Activated CD4-positive, alpha-beta T cell treated with anti-CD3 and anti-CD28 coated beads for 1 hour (primary cell): ENCODE data around the gene ARPC2.
"Not testable (repeated sequence)": the region's sequence is repeated elsewhere in the genome, so short reads cannot be mapped to it uniquely, and the experiment has no call there.

Experiments used
- DNase-seq: peaks from one replicate; pipeline ENCODE4 v3.0.0-alpha.2; 2020

Gene ARPC2

DNA sequence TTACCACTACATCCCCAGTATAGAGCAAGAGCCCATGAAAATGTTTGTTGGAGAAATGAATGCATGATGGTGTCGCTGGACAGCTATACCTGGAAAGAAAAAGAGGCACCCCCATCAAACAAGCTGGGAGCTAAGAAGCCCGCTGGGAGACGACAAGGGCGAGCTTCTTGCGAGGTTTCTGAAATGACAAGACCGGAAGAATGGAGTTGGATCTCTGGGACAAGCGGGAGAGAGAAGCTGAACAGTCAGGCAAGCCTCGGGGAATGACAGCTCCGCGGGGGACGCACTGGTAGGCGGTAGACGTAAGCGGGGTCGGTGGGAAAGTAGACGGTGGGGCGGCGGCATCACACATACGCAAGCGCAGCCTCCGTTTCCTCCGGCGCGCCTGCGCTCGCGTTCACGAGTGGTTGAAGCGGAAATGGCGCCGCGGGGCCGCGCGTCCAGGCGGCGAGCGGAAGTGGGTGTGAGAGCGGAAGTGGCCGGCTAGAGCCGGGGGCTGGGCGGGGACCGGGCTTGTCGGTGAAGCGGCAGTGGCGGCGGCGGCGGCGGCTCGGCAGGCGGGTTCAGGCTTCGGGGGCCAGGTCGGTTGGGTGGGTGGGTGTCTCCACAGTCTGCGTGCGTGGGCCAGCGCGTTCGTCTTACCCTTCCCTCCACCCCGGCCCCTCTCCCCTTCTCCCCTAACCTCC, at the start of gene ARPC2:
TSS of gene ARPC2 (plus strand) at position 516 of the 686 bp plus-strand sequence. CDS start 282 bp downstream, outside the sequence.
- peak; percentile 93 for DNase-seq

DNA sequence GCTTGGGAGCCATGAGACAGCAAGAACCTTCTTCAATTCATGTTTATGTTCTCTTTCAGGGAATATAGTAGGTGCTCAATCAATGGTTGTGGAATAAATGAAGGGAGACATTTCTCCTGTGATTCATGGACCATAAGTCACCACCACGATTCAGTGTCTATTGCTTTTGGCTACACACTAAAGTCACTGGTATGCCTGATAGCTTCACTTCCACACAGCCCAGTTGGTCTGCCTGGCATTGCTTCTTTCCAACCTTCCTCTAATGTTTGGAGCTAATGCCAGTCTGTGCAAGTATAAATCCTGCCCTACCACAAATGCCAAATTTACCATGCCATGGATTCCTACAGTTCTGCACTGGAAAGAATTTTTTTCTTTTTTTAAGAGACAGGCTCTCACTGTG, 49.0 kb upstream of the ARPC2 start:
- no peak for DNase-seq

DNA sequence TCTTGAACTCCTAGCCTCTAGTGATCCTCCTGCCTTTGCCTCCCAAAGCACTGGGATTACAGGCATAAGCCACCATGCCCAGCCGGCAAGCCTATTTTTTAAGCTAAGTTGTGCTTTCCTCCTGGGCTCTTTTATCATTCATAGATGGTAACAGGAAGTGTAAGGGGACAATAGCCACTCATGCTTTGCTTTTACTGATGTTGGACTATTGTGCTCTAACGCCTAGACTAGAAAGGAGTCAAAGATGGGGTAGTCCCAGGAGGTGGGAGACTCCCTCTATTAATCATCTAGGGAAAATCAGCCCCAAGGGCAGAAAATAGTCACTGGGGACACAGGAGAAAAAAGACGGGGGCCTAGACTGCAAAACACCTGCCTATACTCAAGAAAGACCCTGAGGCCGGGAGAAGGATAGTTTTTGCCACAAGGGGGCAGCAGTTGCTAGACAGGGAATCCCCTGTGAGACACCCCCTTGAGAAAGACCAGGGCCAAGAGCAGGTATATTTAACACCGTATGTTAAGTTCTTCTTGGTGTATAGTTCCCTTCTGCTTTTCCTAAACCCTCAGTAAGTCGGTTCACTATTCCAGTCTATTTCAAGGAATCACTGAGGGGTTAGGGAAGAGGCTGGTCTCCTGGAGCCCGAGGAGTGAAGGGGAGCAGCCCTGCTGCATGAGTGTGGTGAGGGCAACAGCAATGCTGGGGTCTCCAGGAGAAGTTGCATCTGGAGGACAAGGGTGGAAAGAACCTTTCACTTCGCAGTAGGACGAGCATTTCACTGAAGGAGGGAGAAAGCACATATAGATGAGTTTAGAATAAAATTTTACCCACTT, 48.1 kb upstream of the ARPC2 start:
- DNase-seq = peak; percentile 39

DNA sequence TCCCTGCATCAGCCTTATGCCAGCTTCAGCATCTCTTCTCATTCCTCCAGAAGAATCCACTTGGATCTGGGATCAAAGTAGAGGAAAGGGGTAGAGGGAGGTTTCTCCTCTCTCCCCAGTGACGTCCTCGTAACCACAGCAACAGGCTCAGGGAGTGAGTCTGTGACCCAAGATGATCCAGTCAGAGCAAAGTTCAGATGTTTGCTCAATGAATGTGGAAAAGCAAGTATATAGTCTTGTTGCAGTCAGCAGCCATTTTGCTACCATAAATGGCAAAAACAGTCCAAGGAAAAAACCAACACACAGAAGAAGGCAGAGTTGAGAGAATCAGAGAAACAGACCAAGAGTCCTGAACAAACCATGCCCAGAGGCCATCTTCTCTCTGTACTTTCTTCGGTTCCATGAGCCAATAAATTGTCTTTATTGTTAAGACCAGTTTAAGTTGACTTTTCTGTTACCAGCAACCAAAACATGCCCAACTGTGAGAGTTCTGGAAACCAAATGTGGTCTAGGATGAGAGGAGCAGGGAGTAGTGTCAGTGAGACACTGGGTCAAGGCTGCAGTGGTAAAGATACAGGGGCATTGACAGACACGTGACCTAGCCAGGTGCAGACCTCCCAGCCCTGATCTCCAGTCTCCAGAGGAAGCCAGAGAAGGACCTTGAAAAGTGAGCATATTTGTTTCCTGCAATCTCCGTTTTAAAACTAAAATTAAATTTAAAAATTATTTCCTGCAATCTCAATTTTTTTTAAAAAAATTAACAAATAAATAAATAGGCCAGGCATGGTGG, 47.0 kb upstream of the ARPC2 start:
- DNase-seq = no peak

DNA sequence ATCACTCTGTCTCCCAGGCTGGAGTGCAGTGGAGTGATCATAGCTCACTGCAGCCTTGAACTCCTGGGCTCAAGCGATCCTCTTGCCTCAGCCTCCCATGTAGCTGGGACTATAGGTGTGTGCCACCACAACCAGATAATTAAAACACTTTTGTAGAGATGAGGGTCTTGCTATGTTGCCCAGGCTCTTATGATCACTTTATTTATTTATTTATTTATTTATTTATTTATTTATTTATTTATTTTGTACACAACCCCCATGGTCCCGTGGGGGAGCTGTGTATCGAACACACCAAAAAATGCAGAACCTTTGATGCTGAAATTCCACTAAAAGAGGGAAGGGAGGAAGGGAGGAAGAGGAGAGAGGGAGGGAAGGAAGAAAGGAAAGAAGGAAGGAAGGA, 45.2 kb upstream of the ARPC2 start:
- DNase-seq = not testable (repeated sequence)

DNA sequence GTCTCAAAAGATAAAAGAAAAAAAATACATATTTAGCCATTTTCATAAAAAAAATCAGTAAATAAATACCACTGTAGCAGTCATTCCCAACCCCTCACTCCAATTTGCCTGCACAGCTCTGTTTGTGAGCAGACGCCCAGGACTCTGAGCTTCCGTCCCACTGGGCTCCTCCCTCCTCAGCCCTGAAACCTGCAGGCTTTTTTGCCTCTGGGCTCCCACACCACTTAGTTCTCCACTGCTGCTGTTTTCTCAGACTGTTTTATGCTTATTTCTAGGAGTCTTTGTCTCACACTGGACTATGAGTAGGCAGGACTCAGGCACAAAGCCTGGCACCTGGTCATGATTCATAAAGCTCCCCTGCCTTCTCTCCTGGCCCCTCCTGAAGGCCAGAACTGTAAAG, 44.1 kb upstream of the ARPC2 start:
- DNase-seq = no peak

DNA sequence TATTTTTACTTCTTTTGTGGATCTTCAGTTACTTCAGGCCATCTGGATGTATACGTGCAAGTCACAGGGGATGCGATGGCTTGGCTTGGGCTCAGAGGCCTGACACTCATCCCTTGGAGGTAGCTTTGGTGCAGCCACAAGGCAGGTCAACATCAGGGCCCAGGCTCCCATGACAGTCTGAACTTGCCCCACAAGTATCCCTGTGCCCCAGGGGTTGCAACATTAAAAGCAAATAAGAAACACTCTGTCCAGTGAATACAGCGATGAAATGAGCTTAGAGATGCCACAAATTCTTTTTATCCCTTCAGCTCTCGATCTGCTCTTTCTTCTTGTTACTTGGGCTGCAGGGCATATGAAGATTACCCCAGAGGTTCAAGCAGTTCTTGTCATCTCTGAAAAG, 37.2 kb upstream of the ARPC2 start:
- no peak for DNase-seq

DNA sequence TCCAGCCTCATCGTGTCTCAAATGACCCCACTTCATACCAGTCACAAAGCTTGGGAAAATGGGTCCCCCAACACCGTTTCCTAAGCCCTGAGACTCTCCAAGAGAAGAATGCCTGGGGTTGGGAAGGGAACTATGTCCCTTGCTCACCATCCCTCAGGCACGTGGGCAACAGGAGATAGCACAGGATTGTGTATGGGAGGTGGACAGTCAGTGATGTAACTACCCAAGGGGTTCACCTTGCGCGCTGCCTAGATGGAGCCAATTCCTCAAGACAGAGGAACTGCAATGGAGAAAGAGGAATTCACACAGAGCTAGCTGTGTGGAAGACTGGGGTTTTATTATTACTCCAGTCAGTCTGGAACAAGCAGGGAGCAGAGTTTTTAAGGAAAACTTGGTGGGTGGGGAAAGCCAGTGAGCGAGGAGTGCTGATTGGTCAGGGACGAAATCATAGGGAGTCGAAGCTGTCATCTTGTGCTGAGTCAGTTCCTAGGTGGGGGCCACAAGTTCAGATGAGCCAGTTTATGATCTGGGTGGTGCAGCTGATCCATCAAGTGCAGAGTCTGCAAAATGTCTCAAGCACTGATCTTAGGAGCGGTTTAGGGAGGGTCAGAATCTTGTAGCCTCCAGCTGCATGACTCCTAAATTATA, 36.4 kb upstream of the ARPC2 start:
- no peak for DNase-seq

DNA sequence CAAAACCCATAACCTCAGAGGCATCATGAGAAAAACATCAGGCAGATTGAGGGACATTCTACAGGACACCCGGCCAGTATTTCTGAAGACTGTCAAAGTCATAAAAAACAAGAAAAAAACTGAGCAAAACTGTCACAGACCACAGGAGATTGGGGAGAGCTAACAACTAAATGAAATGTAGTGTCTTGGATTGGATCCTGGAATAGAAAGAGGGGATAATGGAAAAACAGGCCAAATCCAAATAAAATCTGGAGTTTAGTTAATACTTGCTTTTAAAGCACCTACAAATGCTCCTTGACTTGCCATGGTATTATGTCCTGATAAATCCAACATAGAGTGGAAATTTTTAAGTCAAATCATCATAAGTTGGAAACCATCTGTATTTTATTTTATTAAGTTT, 32.7 kb upstream of the ARPC2 start:
- DNase-seq = no peak

DNA sequence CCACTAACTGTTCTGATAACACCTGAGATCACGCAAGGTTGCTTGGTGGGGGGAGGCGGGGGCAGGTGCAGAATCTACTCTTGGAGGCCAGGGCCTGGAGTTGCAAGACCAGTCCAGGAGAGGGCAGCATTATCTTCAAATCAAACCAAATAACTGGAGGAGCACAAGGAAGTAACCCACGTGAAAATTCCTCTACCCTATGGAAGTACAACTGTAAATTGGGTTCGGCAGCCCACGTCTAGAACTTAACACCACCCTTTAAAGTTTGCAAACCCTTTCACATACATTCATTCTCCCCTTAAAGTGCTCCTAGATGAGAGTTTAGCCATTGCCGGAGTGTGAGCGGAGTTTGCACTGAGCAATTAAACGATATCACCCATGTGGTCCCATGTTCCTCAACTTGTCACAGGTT, 30.6 kb upstream of the ARPC2 start:
- DNase-seq = peak; percentile 56

DNA sequence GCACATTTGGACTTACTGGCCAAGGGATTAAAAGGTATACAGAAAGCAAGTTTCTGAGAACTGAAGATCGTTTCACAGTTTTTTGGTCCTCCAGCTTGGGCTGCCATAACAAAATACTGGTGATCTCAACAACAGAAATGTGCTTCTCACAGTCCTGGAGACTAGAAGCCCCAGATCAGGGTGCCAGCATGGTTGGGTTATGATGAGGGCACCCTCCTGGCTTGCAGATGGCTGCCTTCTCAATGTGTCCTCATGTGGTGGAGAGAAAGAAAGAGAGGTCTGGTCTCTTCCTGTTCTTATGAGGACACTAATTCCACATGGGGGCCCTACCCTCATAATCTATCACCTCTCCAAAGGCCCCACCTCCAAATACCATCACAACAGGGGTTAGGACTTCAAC, 30.1 kb upstream of the ARPC2 start:
- DNase-seq = no peak

DNA sequence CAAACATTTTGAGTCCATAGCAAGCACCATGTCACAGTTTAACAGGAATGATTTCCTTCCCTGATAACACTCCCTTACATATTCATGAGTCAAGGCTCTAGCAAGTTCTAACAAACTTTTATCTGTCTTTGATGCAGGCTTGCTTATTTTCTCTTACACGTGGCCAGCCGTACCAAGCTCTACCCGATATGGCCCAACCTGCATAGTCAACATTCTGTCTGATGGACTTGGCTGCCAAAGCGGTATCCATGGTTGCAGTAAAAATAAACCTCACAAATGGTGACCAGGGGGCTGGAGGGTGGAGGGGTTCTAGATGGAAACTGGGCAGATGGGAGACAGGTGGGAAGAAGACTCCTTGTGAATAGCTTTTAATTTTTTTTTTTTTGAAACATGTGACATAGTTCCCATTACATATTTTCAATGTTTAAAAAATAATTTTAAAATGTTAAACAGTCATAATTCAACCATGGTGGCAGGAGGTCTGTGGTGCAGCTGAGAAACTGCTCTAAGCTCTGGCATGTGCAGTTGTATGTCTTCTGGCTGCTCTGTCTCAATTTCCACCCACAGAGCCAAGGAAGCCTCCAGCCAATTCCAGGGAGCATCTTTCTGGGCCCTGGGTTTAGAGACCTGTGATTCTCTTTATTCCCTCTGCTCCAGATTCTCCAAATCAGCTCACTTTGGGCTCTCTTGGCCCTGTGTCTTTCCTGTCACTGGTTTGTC, 29.5 kb upstream of the ARPC2 start:
- no peak for DNase-seq

DNA sequence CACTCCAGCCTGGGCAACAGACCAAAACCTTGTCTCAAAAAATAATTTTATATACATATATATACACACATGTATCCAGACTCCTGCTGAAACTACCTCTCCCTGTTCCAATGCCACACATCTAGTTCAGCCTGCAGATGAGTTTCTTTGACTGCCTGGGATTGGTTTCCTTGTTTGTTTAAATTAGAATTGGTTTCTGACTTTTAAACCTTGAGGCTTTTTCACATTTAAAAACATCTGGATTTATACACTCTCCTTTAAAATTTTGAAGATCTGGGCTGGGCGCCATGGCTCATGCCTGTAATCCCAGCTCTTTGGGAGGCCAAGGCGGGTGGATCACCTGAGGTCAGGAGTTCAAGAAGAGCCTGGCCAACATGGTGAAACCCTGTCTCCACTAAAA, 28.5 kb upstream of the ARPC2 start:
- no peak for DNase-seq

DNA sequence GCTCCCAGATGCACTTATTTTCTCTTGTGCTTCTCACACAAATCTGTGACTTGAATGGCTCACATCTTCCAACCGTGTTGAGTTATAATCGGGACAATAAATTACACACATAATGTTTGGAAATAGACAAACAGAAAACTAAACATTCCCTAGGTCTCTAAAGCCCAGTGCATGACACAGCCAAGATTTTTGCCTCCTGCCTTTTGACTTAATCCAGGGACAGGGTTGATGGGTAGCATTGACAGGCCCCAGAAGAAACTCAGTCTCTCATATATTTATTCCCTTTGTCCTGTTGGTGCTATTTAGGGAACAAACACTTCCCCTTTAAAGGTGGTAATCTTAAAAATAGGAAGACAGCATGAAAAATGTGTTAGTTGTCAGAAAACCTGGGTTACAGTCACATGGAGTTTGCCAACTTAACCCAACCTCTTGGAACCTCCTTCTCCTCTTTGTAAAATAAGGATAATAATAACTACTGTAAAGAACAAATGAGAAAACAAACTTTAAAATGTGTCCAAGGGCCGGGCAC, 24.0 kb upstream of the ARPC2 start:
- DNase-seq = no peak

DNA sequence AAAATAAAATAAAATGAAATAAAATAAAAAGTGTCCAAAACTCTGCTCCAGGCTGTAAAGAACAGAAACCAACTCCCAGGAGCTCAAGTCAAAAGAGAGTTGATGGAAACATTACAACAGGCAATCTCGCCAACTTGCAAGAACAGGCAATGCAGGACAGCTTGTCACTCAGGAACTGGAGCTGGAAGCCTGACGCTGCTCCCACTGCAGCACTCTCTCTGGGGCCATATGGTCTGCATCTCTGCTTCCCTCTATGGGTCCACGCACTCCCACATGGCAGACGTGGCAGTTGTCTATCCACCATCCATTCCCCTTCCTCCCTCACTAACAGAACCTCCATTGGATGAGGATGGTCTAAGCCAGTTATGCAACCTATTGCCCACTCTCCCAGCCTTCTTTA, 23.3 kb upstream of the ARPC2 start:
- DNase-seq = no peak

DNA sequence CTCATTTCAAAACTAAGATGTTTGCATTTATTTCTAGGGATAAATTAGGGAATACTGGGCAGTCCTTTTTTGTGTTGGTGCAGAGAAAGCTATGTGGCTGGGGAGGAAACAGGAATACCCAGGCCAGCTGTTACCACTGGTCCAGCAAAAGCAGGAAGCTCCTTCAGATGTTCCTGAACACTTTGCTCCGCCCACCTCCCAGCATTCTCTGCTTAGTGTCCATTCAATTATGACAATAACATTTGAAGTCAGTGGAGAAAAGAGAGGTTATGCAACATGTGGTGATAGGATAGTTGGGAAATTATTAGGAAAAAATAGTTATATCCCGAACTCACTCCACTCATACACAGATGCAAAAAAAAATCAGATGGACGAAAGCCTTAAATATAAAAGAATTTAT, 22.1 kb upstream of the ARPC2 start:
- DNase-seq = no peak

DNA sequence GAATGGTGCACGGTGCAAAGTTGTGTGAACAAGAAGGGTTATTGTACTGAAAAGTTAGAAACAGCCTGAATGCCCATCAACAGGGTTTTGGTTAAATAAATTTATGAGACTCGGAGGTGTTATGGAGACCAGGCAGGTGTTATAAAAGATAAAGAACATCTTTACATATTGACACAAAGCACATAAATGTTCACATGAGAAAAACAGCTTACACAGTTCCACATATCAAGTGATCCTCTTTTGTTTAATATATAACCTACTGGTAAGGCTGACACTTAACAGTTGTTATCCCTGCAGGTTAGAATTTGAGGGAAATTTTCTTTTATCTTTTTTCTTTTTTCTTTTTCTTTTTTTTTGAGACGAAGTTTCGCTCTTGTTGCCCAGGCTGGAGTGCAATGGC, 20.0 kb upstream of the ARPC2 start:
- no peak for DNase-seq

DNA sequence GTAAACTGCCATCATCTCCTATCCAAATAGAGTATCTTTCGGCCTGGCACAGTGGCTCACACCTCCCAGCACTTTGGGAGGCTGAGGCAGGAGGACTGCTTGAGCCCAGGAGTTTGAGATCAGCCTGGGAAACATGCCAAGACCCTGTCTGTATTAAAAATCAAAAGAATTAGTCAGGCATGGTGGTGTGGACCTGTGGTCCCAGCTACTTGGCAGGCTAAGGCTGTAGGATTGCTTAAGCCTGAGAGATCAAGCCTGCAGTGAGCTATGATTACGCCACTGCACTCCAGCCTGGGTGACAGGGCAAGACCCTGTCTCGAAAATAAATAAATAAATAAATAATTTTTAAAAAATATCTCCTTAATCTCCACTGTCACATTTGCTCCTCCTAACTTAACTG, 14.7 kb upstream of the ARPC2 start:
- no peak for DNase-seq

DNA sequence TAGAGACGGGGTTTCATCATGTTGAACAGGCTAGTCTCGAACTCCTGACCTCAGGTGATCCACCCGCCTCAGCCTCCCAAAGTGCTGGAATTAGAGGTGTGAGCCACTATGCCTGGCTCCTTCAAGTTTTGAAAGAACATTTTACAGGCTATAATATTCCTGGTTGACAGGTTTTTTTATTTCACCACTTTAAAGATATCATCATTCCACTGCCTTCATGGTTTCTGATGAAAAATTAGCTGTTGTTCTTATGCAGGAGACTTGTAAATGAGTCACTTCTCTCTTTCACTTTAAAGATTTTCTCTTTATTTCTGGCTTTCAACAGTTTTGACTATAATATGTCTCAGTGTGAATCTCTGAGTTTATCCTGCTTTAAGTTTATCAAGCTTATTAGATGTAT, 7.9 kb upstream of the ARPC2 start:
- DNase-seq = no peak

DNA sequence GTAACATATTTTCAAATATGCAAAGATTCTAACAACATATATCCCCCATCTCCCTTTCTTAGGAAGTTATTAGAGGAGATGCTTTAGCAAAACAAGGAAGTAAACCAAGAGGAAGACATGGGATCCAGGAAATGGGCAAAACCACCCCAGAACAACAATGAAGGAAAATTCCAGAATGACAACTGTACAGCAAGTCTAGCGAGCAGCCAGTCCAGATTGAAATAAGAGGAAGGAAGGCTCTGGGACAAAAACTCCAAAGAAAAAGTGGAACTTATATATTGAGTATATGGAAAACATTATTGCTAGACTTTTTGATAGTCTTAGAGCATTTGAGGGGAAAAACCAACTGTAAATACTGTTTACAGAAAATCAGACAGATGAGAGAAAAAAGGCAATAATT, 2.9 kb upstream of the ARPC2 start:
- no peak for DNase-seq

DNA sequence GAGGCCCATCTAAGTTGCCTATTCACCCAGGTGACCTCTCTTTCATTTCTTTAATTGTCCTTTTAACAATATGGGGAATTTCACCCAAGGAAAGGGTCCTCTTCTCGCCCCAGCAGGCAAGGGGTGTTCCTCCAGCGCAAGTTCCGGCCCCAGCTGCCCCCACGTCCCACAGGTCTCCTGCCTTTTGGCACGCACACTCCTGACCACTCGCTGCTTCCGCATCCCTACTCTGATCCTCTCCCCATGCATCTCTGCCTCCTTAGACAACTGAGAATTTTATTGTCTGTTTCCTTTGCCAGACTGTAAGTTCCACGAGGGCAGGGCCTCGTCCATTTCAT, 684 bp upstream of the ARPC2 start:
- DNase-seq = no peak
